Retinal pigment epithelial cell (primary cell): ENCODE measurements around the gene ADAM15.

Experiments used
- DNase-seq: peaks from one replicate; pipeline ENCODE4 v3.0.0-alpha.2; 2010; ENCODE audit warnings: low read depth
- H3K4me3 ChIP-seq: 2 replicates; pipeline ENCODE4 v1.5.1; 2011; ENCODE audit warnings: mild to moderate bottlenecking, low read length, control low read depth, moderate library complexity
- TF ChIP-seq, protein P1 (sequence below): conservative IDR thresholded peaks from 2 replicates; pipeline ENCODE4 v1.5.1; 2011; ENCODE audit warnings: low read depth, low read length, control low read depth, inconsistent platforms

The ADAM15 gene

DNA sequence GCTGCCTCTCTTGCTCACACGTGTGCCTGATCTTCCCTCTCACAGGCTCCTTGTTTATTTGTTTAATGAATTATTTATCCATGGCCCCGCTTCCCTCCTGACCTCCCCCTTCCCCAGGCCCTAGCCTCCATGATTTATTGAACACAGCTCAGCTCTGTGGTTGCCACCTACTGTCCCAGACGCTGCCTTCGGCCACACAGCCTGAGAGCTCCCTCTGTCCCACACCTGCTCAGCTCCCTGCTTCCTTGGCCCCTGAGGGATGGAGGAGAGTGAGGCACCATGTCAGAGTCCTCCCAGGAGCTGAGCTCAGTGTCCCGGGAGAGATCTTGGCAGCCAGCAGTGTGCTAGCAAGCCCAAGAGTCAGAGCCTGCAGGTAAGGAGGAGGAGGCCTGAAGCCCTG, 24.4 kb downstream of the ADAM15 start:
- TF ChIP-seq, protein P1, sequence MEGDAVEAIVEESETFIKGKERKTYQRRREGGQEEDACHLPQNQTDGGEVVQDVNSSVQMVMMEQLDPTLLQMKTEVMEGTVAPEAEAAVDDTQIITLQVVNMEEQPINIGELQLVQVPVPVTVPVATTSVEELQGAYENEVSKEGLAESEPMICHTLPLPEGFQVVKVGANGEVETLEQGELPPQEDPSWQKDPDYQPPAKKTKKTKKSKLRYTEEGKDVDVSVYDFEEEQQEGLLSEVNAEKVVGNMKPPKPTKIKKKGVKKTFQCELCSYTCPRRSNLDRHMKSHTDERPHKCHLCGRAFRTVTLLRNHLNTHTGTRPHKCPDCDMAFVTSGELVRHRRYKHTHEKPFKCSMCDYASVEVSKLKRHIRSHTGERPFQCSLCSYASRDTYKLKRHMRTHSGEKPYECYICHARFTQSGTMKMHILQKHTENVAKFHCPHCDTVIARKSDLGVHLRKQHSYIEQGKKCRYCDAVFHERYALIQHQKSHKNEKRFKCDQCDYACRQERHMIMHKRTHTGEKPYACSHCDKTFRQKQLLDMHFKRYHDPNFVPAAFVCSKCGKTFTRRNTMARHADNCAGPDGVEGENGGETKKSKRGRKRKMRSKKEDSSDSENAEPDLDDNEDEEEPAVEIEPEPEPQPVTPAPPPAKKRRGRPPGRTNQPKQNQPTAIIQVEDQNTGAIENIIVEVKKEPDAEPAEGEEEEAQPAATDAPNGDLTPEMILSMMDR = no peak
- DNase-seq = no peak
- no peak overlapping the region for H3K4me3 ChIP-seq

DNA sequence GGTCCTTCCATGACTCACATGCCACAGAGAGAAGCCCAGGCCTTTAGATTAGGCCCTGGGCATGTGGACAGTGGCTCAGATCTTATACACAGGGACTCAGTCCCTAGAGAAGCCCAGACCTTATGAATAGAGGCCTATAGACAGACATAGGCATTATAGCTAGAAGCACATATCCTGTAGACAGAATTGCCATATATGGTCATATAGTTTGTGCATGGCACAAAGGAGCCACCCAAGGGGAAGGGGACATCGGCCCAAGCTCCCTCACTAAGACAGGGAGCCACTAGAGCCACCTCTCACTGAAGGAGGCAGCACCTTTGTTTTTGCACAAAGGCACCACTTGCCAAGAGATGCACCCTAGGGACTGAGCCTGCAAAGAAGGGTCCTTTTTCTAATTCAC, 25.3 kb downstream of the ADAM15 start:
- no peak for DNase-seq
- no peak overlapping the region for H3K4me3 ChIP-seq
- TF ChIP-seq, protein P1 = no peak

DNA sequence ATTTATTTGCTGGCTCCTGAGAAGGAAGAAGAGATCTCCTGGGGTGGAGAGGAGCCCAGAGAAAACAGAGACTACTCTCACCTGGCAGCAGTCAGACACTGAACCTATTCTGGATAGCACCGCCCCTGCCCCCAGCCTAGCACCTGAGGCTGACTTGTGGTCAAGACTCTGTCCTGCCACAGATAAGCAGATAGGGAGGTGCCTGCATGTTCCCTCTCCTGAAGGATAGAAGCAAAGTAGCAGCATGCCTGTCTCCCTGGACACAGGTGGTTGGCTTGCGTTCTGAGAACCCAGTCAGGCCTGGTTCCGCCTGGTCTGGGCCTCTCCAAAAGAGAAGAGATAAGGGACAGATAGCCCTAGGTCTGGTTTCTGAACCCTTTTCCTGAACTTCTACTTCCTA, 26.2 kb downstream of the ADAM15 start:
- no peak overlapping the region for H3K4me3 ChIP-seq
- no peak for DNase-seq
- TF ChIP-seq, protein P1 = no peak

DNA sequence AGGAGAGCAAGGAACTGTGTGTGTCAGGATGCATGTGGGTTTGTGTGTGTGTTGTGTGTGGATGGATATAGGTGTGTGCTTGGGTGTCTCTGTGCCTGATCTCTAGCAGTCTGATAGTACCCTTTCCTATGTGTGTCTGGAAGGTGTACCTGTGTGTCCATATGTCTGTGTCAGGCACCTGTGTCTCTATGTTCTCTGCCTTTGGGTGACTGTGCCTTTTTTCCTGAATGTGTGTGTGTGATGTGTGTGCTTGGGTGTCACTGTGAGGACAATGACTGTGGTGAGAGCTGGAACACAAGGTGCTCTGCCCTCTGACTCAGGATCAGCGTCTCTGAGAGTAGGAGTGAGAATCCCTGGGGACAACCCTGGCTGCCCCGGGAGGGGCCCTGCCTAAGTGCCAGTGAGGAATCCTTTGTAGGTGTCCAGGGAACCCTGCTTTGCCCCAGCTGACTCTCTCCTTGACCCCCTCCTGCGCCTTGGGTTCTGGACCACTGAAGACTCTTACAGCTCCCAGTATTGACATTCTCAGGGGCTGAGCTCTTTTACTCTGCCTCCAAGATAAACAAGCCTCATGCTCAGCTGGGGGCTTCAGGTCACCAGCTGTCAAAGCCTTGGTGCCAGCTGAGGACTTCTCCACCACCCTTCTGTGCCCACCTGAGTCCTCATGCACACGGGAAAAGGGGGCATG, 26.8 kb downstream of the ADAM15 start:
- TF ChIP-seq, protein P1 = no peak
- DNase-seq = no peak
- H3K4me3 ChIP-seq = no peak overlapping the region

DNA sequence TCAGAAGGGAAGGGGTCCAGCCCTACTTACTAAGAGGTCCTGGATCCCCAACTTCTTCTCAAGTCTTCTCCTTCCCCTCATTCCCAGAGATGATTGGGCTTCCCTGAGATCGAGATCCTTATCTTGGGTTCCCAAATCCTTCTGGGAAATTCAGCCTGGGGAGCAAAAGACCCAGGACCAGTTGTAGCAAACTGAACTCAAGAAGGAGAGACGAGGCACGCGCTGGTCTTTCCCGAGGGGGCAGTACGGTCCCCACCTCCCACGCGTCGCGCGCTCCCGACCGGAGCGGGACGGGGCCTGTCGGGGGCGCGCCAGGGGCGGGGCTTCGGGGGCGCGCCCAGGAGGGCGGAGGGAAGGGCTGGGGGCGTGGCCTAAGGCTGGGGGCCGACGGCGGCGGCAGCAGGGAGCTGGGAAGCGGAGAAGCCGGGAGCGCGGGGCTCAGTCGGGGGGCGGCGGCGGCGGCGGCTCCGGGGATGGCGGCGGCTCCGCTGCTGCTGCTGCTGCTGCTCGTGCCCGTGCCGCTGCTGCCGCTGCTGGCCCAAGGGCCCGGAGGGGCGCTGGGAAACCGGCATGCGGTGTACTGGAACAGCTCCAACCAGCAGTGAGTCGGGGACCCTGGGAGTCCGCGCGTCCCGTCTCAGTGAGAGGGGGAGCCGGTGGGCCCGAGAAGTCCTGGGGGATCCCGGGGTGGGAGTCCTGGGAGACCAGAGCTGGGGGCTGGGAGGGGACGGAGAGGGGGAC, 27.5 kb downstream of the ADAM15 start, which contains the start of gene EFNA3:
Gene EFNA3 (plus strand): TSS at position 369 of the 741 bp plus-strand sequence. CDS start 105 bp downstream, at position 474.
- H3K4me3 ChIP-seq = peak within 1 kb of the TSS; percentile 35
- DNase-seq = no peak
- TF ChIP-seq, protein P1 = no peak

DNA sequence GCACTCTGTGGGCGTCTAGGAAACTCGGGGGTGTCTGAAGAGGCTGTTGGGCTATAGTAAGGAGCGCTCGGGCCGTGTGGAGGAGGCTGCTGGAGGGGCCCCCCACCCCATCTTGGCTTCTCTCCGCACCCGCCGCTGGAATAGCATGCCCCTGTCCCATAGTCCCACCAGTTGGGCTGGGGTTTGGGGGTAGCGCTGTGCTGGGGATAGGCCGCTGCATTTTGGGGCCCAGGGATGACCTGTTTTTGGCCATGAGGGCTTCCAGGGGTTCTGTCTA, 28.0 kb downstream of the ADAM15 start:
- TF ChIP-seq, protein P1 = no peak
- DNase-seq = no peak
- peak overlapping the region; percentile 35 for H3K4me3 ChIP-seq
